Measurements from ENCODE around the gene ARRDC2.
"Not testable (repeated sequence)": the region's sequence is repeated elsewhere in the genome, so short reads cannot be mapped to it uniquely, and the experiment has no call there.

The ARRDC2 gene

GRCh38 chr19:18007917-18008673 is at the start of gene ARRDC2:
Gene ARRDC2, plus strand, starts transcription at chr19:18008170. Its CDS starts 141 bp downstream, at chr19:18008311.
- DNase-seq: peak; percentile 81

GRCh38 chr19:17963936-17964691 is 43.9 kb upstream of the ARRDC2 start:
- no peak for DNase-seq

DNA sequence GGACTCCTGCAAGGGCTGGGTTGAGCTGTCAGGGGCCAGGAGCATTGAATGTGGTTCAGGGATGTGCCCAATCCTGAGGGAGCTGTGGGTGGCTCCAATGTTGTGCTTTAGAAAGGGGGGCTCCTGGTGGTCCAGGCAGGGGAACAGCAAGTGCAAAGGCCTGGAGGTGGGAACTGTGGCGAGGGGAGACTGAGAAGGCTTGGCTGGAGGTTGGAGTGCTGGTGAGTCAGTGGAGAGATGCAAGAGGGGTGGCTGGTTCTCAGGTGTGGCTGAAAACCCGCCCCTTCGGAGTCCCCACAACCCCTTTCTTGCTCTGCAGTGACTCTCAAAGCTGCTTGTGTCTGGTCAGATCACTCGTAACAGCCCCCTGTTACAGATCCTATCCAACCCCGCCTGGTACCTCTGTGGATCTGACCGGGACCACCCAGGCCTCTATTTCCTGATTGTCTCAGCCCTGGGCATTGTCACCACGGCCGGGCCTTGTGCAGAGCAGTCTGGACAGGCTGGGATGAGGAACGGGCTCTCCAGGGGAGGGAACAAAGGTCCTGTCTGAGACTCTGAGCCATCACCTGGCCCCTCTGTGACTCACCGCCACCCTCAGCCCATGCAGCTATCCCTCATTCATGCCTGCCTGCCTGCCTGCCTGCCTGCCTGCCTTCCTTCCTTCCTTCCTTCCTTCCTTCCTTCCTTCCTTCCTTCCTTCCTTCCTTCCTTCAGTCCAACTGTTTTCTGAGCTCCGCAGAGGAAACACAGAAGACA is 42.4 kb upstream of the ARRDC2 start:
- no peak for DNase-seq

- no peak for DNase-seq
Observed at GRCh38 chr19:17966129-17966483, 41.9 kb upstream of the ARRDC2 start.

- no peak for DNase-seq
Observed at GRCh38 chr19:17966550-17967256, 41.3 kb upstream of the ARRDC2 start, which contains the start of gene KCNN1. Gene KCNN1, plus strand, starts transcription at chr19:17967107. Its CDS starts 6,782 bp downstream, at chr19:17973889.

- no peak for DNase-seq
Observed at GRCh38 chr19:17967257-17968051, 40.5 kb upstream of the ARRDC2 start.

- DNase-seq: no peak
Observed at GRCh38 chr19:17968362-17968761, 39.6 kb upstream of the ARRDC2 start.

- DNase-seq: no peak
Observed at GRCh38 chr19:17969096-17969792, 38.7 kb upstream of the ARRDC2 start.

DNA sequence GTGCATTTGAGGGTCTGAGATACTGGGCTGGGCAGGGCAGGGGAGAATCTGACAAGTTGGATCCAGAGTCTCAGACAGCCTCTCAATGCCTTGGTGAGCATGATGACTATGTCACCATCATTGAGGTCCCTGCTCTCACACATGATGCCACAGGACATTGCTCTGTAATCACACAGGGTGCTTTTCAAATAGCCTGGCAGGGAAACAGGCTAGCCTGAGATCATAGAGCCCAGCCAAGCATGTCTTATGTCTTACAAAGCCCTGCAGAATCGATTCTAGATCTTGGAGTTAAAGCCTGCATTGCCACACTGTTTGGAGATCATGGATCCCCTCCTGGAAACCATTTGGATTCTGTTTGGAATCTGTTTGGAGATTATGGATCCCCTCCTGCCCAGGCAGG is 35.7 kb upstream of the ARRDC2 start:
- DNase-seq: no peak

GRCh38 chr19:17973759-17974158 is 34.2 kb upstream of the ARRDC2 start:
- no peak for DNase-seq

GRCh38 chr19:17974551-17974950 is 33.4 kb upstream of the ARRDC2 start:
- no peak for DNase-seq

DNA sequence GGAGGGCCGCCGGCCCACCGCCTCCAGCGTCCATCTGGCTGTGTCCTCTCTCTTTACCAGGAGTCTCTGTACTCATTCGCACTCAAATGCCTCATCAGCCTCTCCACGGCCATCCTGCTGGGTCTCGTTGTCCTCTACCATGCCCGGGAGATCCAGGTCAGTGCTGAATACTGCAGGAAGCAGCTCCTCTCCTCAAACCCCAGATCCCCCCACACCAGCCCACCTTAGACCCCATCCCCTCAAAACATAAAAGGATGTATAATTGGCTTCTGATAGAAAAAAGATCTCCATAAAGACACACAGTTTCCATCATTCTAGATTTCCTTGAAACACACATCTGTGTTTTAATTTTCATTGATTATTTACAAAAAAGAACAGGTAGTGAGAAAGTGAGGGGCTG is 32.9 kb upstream of the ARRDC2 start:
- no peak for DNase-seq

- no peak for DNase-seq
Observed at GRCh38 chr19:17977021-17977420, 30.9 kb upstream of the ARRDC2 start.

DNA sequence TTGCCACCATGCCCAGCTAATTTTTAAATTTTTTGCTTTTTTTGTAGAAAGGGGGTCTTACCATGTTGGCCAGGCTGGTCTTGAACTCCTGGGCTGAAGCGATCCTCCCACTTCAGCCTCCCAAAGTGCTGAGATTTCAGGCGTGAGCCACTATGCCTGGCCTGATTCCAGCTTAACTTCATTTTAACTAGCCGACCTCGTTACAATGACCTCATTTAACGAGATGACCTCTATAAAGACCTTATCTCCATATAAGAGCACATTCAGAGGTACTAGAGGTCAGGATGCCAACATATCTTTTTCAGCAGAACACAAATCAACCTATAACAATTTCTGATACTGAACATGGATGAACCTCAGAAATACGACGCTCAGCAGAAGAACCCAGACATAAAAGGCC is 30.5 kb upstream of the ARRDC2 start:
- DNase-seq: no peak

GRCh38 chr19:17981611-17982010 is 26.4 kb upstream of the ARRDC2 start:
- DNase-seq: no peak

DNA sequence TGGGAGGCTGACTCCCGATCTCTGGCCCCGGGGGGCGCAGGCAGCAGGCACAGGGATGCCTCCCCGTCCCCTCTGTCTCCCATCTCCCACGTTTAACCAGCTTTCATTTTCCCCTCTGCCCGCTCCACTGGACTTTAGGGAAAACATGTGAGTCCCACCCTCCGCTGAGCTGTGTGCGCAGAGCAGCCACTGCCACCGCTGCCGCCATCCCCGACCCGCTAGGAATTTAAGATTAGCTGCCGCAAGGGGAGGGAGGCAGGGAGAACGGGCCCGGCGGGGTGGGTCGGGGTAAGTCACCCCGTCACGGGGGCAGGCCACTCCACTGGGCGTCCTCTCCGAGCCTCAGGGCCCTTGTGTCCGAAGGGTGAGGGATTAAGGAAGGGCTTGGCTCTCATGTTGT is 25.5 kb upstream of the ARRDC2 start:
- DNase-seq: no peak

DNA sequence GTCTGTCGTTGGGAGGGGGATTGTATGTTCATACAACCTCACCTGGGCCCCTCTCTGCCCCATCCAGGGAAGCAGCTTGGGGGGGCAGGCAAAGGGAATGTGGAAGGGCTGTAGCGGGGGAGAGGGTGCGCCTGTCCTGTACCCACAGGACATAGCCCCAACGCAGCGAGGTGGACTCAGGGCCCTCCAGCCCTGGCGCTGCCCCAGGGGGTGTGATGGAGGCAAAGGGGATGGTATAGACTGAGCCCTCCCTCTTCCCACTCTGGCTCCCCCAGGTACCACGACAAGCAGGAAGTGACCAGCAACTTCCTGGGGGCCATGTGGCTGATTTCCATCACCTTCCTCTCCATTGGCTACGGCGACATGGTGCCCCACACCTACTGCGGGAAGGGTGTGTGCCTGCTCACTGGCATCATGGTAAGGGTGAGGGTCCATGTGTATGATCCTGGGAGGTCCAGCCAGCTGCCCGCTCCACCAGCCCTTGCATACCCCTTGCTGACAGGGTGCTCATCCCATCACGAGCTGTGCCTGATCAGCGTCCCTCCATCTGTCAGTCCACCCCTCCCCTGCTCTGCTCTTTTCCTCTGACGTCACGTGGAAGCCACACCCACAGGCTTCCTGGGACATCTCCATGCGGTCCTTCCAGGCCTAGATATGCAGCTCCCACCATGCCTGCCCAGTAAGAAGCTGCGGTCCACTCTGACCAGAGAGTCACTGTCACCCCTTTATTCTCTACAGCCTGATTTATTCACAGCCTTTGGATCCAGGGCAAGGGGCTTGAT is 22.7 kb upstream of the ARRDC2 start:
- no peak for DNase-seq

GRCh38 chr19:17986569-17986968 is 21.4 kb upstream of the ARRDC2 start:
- DNase-seq: not testable (repeated sequence)

GRCh38 chr19:17988161-17988560 is 19.8 kb upstream of the ARRDC2 start:
- no peak for DNase-seq

DNA sequence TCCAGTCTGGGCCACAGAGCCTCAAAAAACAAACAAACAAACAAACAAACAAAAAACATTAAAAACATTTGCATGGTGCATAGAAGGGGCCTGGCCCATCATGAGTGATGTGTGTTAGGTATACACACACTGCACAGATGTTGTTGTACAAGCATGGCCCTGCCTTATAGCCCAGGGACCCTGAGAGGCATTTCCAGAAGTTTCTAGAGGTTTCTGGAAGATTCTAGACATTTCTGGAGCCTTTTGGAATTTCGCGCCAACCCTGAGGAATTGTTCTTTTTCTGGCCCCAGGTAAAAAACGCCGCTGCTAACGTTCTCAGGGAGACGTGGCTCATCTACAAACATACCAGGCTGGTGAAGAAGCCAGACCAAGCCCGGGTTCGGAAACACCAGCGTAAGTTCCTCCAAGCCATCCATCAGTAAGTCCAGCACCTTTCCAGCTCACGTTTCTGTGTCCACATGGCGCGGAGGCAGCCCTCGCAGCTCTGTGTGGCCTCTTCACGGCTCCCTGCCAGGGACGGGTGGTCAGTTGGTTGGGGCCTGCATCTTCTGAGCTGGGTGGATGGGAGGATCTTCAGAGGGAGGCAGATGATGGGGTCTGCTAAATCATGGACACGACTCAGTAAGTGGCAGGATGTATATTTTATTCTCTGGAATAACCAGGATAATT is 18.4 kb upstream of the ARRDC2 start:
- DNase-seq: no peak
